ENCODE measurements around the gene LATS1. TPM values are rescaled to one million over a fixed set of nuclear protein-coding genes. Genes with fewer than 3 reads are reported as not detected.

Gene LATS1
- total and polyA plus RNA-seq, 10 of the 15 experiments (the other 5 are each of a cell fraction or from before 2014, with no cell fraction given) = 2.1 to 15.6 (median 11.0) TPM

DNA sequence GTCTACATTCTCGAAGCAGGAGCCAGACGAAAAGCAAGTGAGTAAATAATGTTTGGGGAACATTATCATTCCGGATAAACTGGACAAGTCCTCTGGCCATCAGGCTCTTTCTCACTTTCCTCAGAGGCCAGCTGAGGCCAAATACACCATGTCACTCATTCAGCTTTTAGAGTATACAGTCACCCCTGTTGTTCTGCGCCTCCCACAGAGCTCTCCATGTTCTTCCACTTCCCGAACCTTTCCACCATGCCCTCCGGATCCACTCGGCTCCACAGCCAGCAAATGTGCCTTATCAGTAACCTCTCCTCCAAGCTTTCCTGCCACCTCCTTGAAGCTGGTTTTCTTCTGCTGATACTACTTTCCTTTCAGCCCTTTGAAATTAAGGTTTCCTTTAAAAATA lies 31.7 kb downstream of the LATS1 start:
- Histone ChIP-seq H3K79me2 (ENCODE audit: control insufficient read depth, insufficient read depth, low read length) (peaks cover 4% of the 10 kb centered on the region), H2AFZ (ENCODE audit: control insufficient read depth, low read depth, low read length) (no peak overlapping the region), H3K27me3 (replicated peaks in 1 of 2; ENCODE audit: control insufficient read depth in 2 of 2, insufficient read depth in 2 of 2, low read length in 1 of 2) (no peaks in the 10 kb centered on the region), H3K9ac (ENCODE audit: control insufficient read depth, insufficient read depth, low read length) (no peak overlapping the region), H3K4me2 (ENCODE audit: control insufficient read depth, insufficient read depth) (no peak overlapping the region), H3K36me3 (ENCODE audit: control insufficient read depth in 2 of 2, insufficient read depth in 2 of 2, low read length in 1 of 2) (peaks cover 10 to 12% of the 10 kb centered on the region in 2 experiments), H3K4me3 (no peak overlapping the region), H3K9me3 (replicated peaks; ENCODE audit: control insufficient read depth, insufficient read depth, low read length) (no peaks in the 10 kb centered on the region), H4K20me1 (ENCODE audit: control insufficient read depth, insufficient read depth) (peaks cover 4% of the 10 kb centered on the region; the same call in 1 of the 2 replicates), H3K27ac (ENCODE audit: control insufficient read depth, insufficient read depth) (peak overlapping the region; percentile 27; the same call in 1 of the 2 replicates), H3K4me1 (ENCODE audit: control insufficient read depth, insufficient read depth, low read length) (no peaks in the 10 kb centered on the region)
- ChIA-PET POLR2A (interaction anchor here (1.2 kb wide), 1 partner anchor 32 kb away, joined by 4 read pairs; no protein-coding TSS in a partner anchor), RAD21 (ENCODE audit: unreplicated experiment) (no interaction called here), CTCF (interaction anchor here (0.7 to 2.8 kb wide), 3 partner anchors 10 to 42 kb away, joined by 3 to 7 read pairs (median 4); no protein-coding TSS in a partner anchor), SMC1A (ENCODE audit: uncharacterized antibody, unreplicated experiment) (interaction anchor here (0.7 to 1.3 kb wide), 4 partner anchors 14 to 28 kb away, joined by 3 read pairs; no protein-coding TSS in a partner anchor)
- FAIRE-seq (no peak), ATAC-seq (no peak), DNase-seq (ENCODE audit: low read depth, low spot score) (no peak)
- WGBS (ENCODE audit: insufficient coverage, insufficient replicate concordance, low lambda C conversion rate, missing lambda C conversion rate) = 86% methylated on average over 7 of the region's 7 CpGs
- no TSS peak for BruUV-seq (replicated peaks)
- intact Hi-C loops (cut with micrococcal nuclease; ENCODE audit: unreplicated experiment) (no loop called here), in situ Hi-C loops (cut with MboI) (no loop called here)
- TF ChIP-seq TCF12 (IDR thresholded peaks at IDR 0.05; ENCODE audit: low read depth, low read length) = no peak
- TF ChIP-seq RELB (IDR thresholded peaks at IDR 0.05; ENCODE audit: low read depth) = no peak
- no peak for TF ChIP-seq ATF7 (IDR thresholded peaks at IDR 0.05; ENCODE audit: low read depth)
- no peak for TF ChIP-seq SIN3A (IDR thresholded peaks at IDR 0.05; ENCODE audit: low read depth, low read length)
- TF ChIP-seq NFXL1 (IDR thresholded peaks at IDR 0.05; ENCODE audit: borderline replicate concordance) = no peak
- TF ChIP-seq FOXM1 (IDR thresholded peaks at IDR 0.05; ENCODE audit: low read depth, low read length) = no peak

All from GM12878 (cell line).